HG03039 (cell line): ENCODE results near the gene GFRA4.

Experiments used
- ATAC-seq: cut with Tn5 transposase; IDR thresholded peaks from one replicate; pipeline ENCODE4 v1.9.1; 2021; ENCODE audit warnings: mild to moderate bottlenecking, moderate library complexity; ENCODE audit not compliant: unreplicated experiment

Gene GFRA4

GRCh38 chr20:3655131-3655405 is 8.1 kb downstream of the GFRA4 start:
- no peak for ATAC-seq

GRCh38 chr20:3654326-3655130 is 8.7 kb downstream of the GFRA4 start:
- no peak for ATAC-seq

DNA sequence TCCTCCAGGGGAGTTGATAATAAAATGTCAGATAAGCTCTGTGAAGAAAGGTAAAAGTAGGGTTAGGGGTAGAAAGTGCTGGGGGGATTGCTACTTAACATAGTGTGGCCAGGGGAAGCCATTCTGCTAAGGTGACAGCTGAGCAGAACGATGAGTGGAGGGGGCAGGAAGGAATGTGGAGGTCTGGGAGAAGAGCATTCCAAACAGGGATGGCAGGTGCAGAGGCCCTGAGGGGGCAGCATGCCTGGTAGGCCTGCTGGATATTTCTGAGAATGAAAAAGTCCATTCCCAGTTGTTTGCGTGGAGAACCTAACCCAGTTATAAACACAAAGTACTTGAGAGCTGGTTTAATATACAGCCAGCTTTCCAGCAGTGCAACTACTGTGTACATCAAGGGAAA is 9.3 kb downstream of the GFRA4 start:
- no peak for ATAC-seq

- no peak for ATAC-seq
These were observed 10.3 kb downstream of the GFRA4 start for GRCh38 chr20:3652676-3653596.

DNA sequence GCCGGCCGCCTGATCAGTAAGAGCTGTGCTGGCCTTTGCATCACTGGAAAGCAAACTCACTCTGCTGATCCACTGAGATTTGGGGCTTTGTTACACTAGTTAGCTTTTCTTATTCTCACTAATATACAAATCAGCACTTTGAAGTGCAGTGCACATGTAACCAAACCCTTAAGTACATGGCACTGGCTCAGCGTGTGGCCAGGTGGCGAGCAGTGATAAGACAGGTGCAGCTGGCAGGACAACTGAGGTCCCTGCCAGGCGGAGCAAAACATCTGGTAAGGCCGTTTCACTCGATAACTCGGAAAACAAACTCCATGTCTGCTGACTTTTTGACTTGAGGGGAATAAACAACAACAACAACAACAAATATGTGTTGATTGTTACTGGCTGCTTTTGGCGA is 11.0 kb downstream of the GFRA4 start:
- ATAC-seq, result no peak

DNA sequence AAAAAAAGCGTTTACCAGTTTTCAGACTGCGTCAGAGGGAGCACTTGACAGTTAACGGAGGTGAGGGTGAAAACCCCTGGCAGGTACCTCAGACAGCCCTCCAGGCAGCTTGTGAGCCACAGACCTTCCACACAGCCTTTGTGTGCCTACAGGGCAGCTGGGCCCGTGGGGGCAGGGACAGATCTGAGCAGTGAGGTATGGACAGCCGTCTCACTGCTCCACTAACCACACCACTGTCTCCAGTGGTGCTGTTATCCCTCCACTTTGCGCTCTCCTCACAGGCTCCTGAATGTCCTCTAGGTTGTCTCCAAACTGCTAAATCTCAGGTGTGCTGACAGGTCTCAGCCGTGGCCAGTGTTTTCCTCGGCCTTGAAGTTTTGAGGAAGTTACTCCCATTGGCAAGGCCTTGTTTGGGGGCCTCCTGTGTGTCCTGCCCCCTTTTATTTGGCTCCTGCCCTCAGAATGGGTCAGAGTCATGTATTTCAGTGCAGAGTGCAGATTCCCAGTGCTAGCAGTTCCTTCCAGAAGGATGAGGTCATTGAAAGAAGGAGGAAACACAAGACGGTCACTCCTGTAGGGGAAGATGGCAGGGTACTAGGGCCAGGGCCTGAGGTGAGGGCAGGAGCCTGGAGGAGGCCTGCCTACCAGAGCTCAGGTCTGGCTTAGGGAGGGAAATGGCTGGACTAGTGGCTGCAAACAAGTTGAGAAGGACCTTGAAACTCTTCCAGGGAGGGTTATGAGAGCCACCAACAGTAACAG is 11.8 kb downstream of the GFRA4 start:
- ATAC-seq, result no peak

- ATAC-seq, result no peak
These were observed 14.2 kb downstream of the GFRA4 start for GRCh38 chr20:3648951-3649350.

DNA sequence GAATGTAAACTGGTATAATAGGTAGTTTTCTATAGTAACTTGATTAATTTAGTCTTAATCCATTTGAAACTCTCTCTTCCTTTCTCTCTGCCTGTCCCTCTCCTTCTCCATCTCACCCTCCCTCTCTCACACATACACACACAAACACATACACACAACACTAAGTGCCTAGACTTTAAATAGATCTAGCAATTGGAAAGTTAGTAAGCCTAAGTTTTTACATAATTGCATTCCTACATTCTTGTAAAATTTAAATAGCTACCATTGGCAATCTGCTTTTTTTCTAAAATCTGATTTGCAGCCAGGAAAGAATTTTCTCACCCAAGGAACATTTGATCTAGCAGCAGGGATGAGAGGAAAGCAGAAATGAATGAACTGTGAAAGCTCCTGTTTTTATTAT is 15.7 kb downstream of the GFRA4 start:
- ATAC-seq, result no peak

GRCh38 chr20:3646651-3647050 is 16.5 kb downstream of the GFRA4 start:
- no peak for ATAC-seq

DNA sequence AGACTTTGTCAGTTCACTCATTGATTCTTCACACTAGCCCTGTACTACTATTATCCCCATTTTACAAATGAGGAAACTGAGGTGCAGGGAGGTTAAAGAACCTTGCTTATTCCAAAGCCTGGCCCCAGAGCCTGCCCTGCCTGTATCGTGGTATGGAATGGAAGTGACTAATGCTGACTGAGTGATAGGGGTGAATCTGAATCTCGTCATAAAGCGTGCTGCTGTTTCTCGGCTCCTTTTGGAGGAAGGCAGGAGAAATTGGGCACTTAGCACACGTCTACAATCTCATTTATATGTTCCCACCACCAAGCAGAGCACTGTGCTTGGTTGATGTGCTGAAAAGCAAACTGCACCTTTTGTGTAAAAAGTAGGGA is 17.1 kb downstream of the GFRA4 start:
- ATAC-seq, result no peak

- ATAC-seq, result no peak
These were observed 17.7 kb downstream of the GFRA4 start for GRCh38 chr20:3645309-3646066.

- ATAC-seq, result no peak
These were observed 22.9 kb downstream of the GFRA4 start for GRCh38 chr20:3640259-3640658.

DNA sequence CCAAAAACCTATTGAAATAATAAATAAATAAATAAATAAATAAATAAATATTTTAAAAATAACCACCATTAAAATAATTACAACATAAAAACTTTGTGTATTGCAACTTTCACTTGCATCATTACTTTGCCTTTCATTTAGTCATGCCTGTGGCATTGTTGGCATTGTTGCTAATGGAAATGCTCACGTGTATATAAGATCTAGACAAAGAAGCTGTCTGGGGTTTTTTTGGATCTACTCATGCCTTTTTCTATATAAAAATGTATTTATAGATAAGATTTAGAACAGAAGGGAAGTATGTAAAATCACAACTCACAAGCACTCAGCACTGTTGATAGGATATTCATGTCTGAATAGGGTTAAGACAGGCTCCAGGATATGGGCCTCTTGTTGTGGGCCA is 27.9 kb downstream of the GFRA4 start:
- ATAC-seq, result no peak

DNA sequence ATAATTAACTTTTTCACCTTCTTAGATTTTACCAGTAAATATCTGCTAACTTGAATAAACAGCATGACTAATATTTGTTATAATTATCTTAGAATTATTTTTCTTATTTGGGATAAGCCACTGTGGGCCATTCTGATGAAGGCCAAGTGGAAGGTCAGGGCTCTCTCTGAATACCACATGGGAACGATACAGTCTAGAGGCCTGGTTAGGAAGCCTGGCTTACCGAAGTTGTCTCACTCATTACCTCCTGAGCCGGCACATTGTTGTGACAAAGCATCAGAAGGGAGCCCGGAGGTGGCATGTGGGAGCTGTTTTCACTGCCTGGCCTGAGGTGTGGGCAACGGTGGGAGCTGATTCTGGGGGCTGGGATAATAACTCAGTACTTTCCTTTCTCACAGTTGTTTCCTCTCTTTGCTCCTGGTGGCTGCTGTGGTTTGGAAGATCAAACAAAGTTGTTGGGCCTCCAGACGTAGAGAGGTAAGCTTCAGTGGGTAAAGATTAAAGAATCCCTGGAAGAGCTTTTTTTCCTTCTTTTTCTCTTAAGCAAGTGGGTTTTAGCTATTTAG is 29.2 kb downstream of the GFRA4 start:
- ATAC-seq, result no peak

DNA sequence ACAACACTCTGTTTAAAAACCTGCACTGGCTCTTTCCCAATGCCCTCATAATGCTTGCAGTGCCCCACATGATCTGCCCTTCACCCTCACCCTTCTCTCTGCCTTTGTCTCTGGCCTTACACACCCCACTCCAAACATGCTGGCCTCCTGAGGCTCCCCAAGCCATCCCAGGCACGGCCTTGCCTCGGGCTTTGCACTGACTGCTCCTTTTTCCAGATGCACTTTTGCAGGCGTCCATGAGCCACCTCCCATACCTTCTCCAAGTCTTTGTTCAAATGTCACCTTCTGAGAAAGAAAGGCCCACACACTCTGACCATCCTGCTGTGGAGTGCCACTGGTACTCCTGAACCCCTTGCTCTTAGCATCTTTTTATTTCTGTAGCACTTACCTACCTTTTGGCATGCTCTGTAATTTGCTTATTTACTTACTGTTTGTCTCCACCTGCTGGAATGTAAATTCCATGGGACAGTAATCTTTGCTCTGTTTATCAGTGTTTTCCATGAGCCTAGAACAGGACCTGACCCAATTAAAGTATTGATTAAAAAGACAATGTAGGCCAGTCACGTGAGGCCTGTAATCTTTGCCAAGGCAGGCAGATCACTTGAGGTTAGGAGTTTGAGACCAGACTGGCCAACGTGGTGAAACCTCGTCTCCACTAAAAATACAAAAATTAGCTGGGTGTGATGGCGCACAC is 30.7 kb downstream of the GFRA4 start:
- ATAC-seq, result no peak

DNA sequence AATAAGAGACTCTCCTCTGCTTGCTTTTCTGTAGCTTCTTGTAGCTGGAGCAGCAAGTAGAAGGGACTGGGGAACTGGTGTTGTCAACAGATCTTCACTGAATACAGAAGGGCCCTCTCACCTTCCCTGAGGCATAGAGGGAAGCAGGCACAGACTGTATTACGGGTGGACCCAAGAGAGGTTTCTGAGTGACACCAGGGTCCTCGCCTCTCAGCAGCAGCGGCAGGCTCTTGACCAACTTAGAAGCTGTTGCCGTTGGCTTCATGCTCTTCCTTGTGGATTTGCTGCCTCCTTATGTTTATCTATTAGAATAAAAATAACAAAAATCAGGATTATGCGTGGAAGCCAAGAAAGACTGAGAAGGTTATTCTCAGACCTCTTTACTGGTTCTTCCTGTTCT is 31.7 kb downstream of the GFRA4 start:
- ATAC-seq, result no peak

- ATAC-seq, result no peak
These were observed 32.8 kb downstream of the GFRA4 start for GRCh38 chr20:3630429-3630828.

- ATAC-seq, result no peak
These were observed 33.3 kb downstream of the GFRA4 start for GRCh38 chr20:3629893-3630292.

GRCh38 chr20:3628502-3629314 is 34.5 kb downstream of the GFRA4 start:
- no peak for ATAC-seq
